HEK293T (cell line): Measurements from ENCODE around the gene MPO.

Source experiments
- CTCF ChIA-PET: fragments of 350-600 bp; formaldehyde crosslinking; extraction: SDS; loops from one replicate; lab custom pipeline; 2021; ENCODE audit warnings: antibody characterized with exemption, inconsistent platforms; lab: Yijun Ruan, JAX
- POLR2A ChIA-PET: fragments of 350-600 bp; formaldehyde crosslinking; extraction: SDS; loops from one replicate; lab custom pipeline; 2020; ENCODE audit warnings: antibody characterized with exemption, inconsistent platforms; lab: Yijun Ruan, JAX
- DNase-seq: peaks from one replicate; pipeline ENCODE4 v3.0.0; 2012; ENCODE audit warnings: mixed read lengths; ENCODE audit errors: extremely low spot score
- ARNT ChIP-seq: fragments of 450-650 bp; IDR thresholded peaks from 2 replicates; pipeline ENCODE4 v1.6.1; 2017; ENCODE audit warnings: mild to moderate bottlenecking
- BHLHE40 ChIP-seq: fragments of 450-650 bp; IDR thresholded peaks from 2 replicates; pipeline ENCODE4 v1.6.1; 2016; ENCODE audit warnings: mild to moderate bottlenecking, moderate library complexity, borderline replicate concordance
- CTBP1 ChIP-seq: fragments of 450-650 bp; IDR thresholded peaks from 2 replicates; pipeline ENCODE4 v1.6.1; 2016; ENCODE audit warnings: borderline replicate concordance
- ELF4 ChIP-seq: fragments of 450-650 bp; IDR thresholded peaks from 2 replicates; pipeline ENCODE4 v1.6.1; 2017; ENCODE audit warnings: antibody characterized with exemption
- FOXA1 ChIP-seq: fragments of 450-650 bp; IDR thresholded peaks from 2 replicates; pipeline ENCODE4 v1.6.1; 2016; ENCODE audit warnings: mild to moderate bottlenecking
- FOXK2 ChIP-seq: fragments of 450-650 bp; IDR thresholded peaks from 2 replicates; pipeline ENCODE4 v1.6.1; 2016; ENCODE audit warnings: mild to moderate bottlenecking
- FOXM1 ChIP-seq: fragments of 450-650 bp; IDR thresholded peaks from 2 replicates; pipeline ENCODE4 v1.6.1; 2017; ENCODE audit warnings: mild to moderate bottlenecking, borderline replicate concordance
- HDGF ChIP-seq: fragments of 450-650 bp; IDR thresholded peaks from 2 replicates; pipeline ENCODE4 v1.6.1; 2017; ENCODE audit warnings: antibody characterized with exemption, borderline replicate concordance
- L3MBTL2 ChIP-seq: fragments of 450-650 bp; conservative IDR thresholded peaks from 2 replicates; pipeline ENCODE4 v1.6.1; 2016; ENCODE audit warnings: mild to moderate bottlenecking
- LEF1 ChIP-seq: fragments of 450-650 bp; IDR thresholded peaks from 2 replicates; pipeline ENCODE4 v1.6.1; 2017; ENCODE audit warnings: mild to moderate bottlenecking, borderline replicate concordance
- NFRKB ChIP-seq: fragments of 450-650 bp; IDR thresholded peaks from 2 replicates; pipeline ENCODE4 v1.6.1; 2016; ENCODE audit warnings: mild to moderate bottlenecking, moderate library complexity
- PKNOX1 ChIP-seq: fragments of 450-650 bp; IDR thresholded peaks from 2 replicates; pipeline ENCODE4 v1.6.1; 2016
- SP1 ChIP-seq: fragments of 450-650 bp; IDR thresholded peaks from 2 replicates; pipeline ENCODE4 v1.6.1; 2017
- SUZ12 ChIP-seq: fragments of 450-650 bp; IDR thresholded peaks from 2 replicates; pipeline ENCODE4 v1.6.1; 2016; ENCODE audit warnings: mild to moderate bottlenecking
- TARDBP ChIP-seq: fragments of 450-650 bp; IDR thresholded peaks from 2 replicates; pipeline ENCODE4 v1.6.1; 2016
- ZNF384 ChIP-seq: fragments of 450-650 bp; IDR thresholded peaks from 2 replicates; pipeline ENCODE4 v1.6.1; 2016

Gene MPO

GRCh38 chr17:58316260-58316960 lies 35.7 kb upstream of the MPO start:
- ChIA-PET POLR2A (interaction anchor here (1.2 to 1.8 kb wide), 3 partner anchors 28 to 99 kb away, joined by 3 to 27 read pairs (median 6); partner anchors contain the start of gene SUPT4H1), CTCF (interaction anchor here (1.1 to 1.7 kb wide), 9 partner anchors 10 to 121 kb away, joined by 3 to 17 read pairs (median 8); partner anchors contain the start of gene RNF43)
- TF ChIP-seq FOXM1 (no peak), LEF1 (no peak), TARDBP (no peak), L3MBTL2 (no peak), ELF4 (no peak), NFRKB (no peak), FOXK2 (no peak)
- no peak for DNase-seq

GRCh38 chr17:58315750-58316149 lies 35.0 kb upstream of the MPO start:
- ChIA-PET POLR2A (interaction anchor here (1.2 kb wide), 1 partner anchor 100 kb away, joined by 3 read pairs; no protein-coding TSS in a partner anchor), CTCF (interaction anchor here (1.7 kb wide), 1 partner anchor 102 kb away, joined by 5 read pairs; the partner anchor contains the start of gene RNF43)
- TF ChIP-seq BHLHE40, result no peak
- no peak for TF ChIP-seq FOXK2
- no peak for TF ChIP-seq SP1
- TF ChIP-seq HDGF, result no peak
- TF ChIP-seq NFRKB, result no peak
- TF ChIP-seq FOXM1, result no peak
- no peak for TF ChIP-seq FOXA1
- TF ChIP-seq ARNT, result no peak
- TF ChIP-seq L3MBTL2, result no peak
- no peak for TF ChIP-seq ELF4
- no peak for TF ChIP-seq CTBP1
- TF ChIP-seq TARDBP, result no peak
- no peak for DNase-seq

- POLR2A ChIA-PET, result interaction anchor here (1.2 to 1.3 kb wide), 2 partner anchors 100 to 102 kb away, joined by 3 to 5 read pairs; partner anchors contain the start of gene RNF43
- CTCF ChIA-PET, result interaction anchor here (0.9 to 1.7 kb wide), 2 partner anchors 11 to 102 kb away, joined by 3 to 5 read pairs; partner anchors contain the start of gene RNF43
- TF ChIP-seq ARNT, result no peak
- TF ChIP-seq HDGF, result no peak
- TF ChIP-seq LEF1, result no peak
- no peak for DNase-seq
These were observed 34.6 kb upstream of the MPO start for GRCh38 chr17:58315281-58315711.

GRCh38 chr17:58314706-58315015 lies 33.9 kb upstream of the MPO start:
- ChIA-PET CTCF (interaction anchor here (0.9 to 1.7 kb wide), 2 partner anchors 10 to 103 kb away, joined by 3 to 5 read pairs; partner anchors contain the start of gene RNF43), POLR2A (interaction anchor here (1.0 to 1.3 kb wide), 3 partner anchors 10 to 103 kb away, joined by 3 to 6 read pairs (median 5); partner anchors contain the start of genes RNF43 and SUPT4H1)
- no peak for DNase-seq
- TF ChIP-seq CTBP1, result no peak
- TF ChIP-seq HDGF, result no peak
- TF ChIP-seq FOXK2, result no peak
- TF ChIP-seq ELF4, result no peak
- no peak for TF ChIP-seq NFRKB
- TF ChIP-seq ARNT, result no peak
- no peak for TF ChIP-seq FOXM1

- ChIA-PET CTCF (interaction anchor here (0.6 to 1.7 kb wide), 4 partner anchors 10 to 103 kb away, joined by 3 to 5 read pairs (median 3); partner anchors contain the start of gene RNF43), POLR2A (interaction anchor here (1.0 to 1.3 kb wide), 3 partner anchors 9 to 104 kb away, joined by 3 to 6 read pairs (median 5); partner anchors contain the start of genes RNF43 and SUPT4H1)
- TF ChIP-seq FOXA1, result no peak
- peak; percentile 10; the same call in 1 of the 2 replicates for TF ChIP-seq CTBP1
- peak; percentile 76 for TF ChIP-seq PKNOX1
- DNase-seq, result no peak
These were observed 33.3 kb upstream of the MPO start for GRCh38 chr17:58313815-58314705.

- CTCF ChIA-PET, result interaction anchor here (0.7 kb wide), 1 partner anchor 1191 kb away, joined by 3 read pairs; no protein-coding TSS in a partner anchor
- DNase-seq, result no peak
- TF ChIP-seq LEF1 (no peak), L3MBTL2 (no peak), HDGF (no peak)
- POLR2A ChIA-PET, result interaction anchor here (1.2 kb wide), 1 partner anchor 39 kb away, joined by 6 read pairs; the partner anchor contains the start of gene SUPT4H1
These were observed 32.1 kb upstream of the MPO start for GRCh38 chr17:58312829-58313228.

GRCh38 chr17:58312021-58312630 lies 31.4 kb upstream of the MPO start:
- no peak for TF ChIP-seq ARNT
- no peak for TF ChIP-seq PKNOX1
- no peak for TF ChIP-seq SP1
- TF ChIP-seq ZNF384, result no peak
- TF ChIP-seq SUZ12, result no peak
- POLR2A ChIA-PET, result interaction anchor here (1.2 kb wide), 1 partner anchor 40 kb away, joined by 6 read pairs; the partner anchor contains the start of gene SUPT4H1
- DNase-seq, result no peak
- CTCF ChIA-PET, result interaction anchor here (0.7 to 0.8 kb wide), 2 partner anchors 8 to 1190 kb away, joined by 3 to 5 read pairs; no protein-coding TSS in a partner anchor
